ENCODE measurements around the gene TICAM1.
A peak's percentile ranks its signal among the peaks of the same experiment; 100 is the strongest.
"Not testable (repeated sequence)": the region's sequence is repeated elsewhere in the genome, so short reads cannot be mapped to it uniquely, and the experiment has no call there.

The TICAM1 gene

DNA sequence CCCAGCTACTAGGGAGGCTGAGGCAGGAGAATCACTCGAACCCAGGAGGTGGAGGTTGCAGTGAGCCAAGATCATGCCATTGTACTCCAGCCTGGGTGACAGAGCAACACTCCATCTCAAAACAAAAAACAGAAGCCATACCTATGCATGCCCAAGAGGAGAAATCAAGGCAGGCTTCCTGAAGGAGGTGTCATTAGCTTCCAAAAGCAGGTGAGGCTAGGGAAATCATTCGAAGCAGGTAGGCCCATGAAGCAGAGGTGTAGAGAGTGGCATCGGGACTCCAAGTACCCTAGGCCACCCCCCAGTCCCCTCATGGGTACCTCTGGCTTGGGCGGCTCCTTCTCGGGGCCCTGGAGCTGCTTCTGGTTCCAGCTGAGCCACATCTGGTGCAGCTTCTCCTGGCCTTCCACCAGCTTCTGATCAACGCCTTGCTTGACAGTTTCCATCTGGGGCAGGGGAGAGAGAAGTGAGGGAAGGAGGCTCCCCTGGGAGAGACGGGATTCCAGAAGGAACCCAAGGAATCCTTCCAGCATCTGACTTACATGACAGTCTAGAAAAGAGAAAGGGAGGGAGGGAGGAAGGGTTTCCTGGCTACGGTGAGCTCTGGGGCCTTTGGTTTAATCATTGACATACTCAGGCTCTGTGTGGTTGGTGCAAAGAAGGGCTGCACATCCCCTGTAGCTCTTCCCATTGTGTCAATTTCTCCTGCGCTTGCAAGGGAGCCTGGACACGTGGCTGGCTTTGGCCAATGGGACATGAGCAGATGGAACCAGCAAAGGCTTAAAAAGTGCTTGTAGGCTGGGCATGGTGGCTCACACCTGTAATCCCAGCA is 13.1 kb upstream of the TICAM1 start:
- no peak for DNase-seq

DNA sequence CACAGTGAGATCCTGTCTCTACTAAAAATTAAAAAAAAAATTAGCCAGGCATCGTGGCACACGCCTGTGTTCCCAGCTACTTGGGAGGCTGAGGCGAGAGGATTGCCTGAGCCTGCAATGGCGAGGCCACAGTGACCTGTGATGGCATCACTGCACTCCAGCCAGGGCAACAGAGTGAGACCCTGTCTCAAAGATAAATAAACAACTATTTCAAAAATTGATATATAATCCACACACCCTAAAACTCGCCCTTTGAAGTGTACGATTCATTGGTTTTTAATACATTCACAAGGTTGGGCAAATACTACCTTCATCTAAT is 12.1 kb upstream of the TICAM1 start:
- no peak for DNase-seq

DNA sequence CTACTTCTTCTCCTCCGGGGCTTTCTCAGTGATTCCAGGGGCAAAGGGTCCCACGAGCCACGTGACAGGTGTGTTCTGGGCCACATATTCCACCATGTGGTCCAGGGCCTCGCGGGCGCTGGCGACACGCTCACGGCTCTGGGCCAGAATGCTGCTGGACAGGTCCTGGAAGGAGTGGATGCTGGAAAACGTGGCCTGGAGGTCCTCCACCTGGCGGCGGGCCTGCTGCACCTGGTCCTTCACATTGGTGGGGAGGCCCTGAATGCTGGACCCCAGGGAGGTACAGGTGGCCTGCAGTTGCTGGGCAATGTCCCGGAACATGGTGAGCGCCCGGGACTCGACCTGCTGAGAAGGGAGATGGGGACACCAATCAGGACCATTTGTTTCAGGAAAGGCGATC is 7.7 kb upstream of the TICAM1 start:
- DNase-seq: no peak

DNA sequence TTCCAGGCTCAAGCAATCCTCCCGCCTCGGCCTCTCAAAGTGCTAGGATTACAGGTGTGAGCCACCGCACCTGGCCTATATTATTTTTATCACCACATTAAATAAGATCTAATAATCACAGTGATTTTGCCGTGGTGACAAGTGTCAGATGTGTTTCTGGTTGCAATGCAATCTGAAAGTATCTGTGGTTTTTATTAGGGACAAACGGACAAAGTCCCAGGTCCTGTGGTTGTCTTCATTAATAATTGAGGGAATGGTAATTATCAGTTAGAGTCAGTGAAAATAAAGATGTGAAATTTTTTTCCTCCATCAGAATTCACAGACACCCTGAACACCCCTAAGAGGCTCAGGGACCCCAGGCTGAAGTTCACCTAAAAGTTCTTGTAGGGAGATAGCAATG is 1.3 kb upstream of the TICAM1 start:
- no peak for DNase-seq

DNA sequence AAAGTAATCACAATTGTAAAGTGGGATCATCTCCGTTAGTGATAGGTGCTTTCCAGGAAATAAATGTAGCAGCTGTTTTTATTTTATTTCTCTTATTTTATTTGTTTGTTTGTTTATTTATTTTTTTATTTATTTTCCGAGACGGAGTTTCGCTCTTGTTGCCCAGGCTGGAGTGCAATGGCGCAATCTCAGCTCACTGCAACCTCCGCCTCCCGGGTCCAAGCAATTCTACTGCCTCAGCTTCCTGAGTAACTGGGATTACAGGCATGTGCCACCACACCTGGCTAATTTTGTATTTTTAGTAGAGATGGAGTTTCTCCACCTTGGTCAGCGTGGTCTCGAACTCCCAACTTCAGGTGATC is 448 bp upstream of the TICAM1 start:
- DNase-seq: not testable (repeated sequence)

DNA sequence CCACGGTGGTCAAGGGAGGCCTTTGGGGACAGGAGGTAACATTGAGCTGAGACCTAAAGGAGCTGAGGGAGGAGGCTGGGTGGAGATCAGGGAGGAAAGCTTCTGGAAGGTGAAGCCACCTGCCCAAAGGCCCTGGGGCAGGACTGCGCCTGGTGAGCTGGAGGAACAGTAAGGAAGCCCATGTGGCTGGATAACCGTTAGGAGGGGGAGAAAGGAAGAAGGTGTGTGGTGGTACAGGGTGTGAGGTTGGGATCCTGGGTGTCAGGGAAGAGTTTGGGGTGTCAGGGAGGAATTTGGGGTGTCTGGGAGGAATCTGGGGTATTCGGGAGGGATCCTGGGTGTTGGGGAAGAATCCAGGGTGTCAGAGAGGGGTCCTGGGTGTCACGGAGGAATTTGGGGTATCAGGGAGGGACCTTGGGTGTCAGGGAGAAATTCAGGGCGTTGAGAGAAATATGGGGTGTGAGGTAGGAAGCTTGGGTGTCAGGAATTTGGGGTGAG is 695 bp downstream of the TICAM1 start:
- no peak for DNase-seq

DNA sequence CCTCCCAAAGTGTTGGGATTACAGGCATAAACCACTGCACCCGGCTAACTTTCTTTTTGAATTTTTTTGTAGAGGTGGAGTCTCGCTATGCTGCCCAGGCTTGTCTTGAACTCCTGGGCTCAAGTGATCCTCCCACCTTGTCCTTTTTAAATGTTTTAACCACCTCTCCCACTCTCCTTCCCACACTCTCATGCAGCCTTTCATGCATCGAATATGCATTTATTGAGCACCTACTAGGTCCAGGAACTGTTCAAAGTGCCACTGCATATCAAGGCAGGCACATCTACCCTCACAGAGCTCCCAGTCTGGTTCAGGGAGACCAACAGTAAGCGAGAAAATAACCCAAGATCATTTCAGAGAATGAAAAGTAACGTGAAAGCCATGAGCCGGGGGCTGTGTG is 1.2 kb downstream of the TICAM1 start:
- no peak for DNase-seq

DNA sequence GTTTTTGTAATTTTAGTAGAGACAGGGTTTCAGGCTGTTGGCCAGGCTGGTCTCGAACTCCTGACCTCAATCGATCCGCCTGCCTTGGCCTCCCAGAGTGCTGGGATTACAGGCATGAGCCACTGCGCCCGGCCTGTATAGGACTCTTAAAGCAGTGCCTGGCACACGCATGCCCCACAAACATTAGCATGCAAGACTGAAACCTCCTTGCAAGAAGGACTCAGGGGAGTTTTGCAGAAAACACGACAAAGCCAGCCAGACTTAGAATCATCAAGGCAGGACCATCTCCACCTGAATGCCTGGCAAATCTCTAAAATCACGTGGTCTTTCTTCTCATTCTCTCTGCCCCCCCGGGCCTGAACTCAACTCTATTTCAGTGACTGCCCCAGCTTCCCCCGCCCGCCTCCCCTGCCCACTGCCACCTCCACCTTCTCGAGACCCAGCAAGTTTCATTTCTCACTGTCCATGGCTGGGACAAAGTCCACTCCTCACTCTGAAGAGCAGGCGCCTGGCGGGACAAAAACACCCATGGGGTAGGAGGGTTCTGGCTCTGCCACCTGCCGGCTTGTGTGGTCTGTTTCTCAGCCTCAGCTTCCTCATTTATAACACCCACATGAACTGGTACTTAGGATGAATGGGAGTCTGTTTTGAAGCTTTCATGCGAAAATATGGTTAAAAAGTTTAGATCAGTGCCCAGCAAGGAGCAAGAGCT is 2.4 kb downstream of the TICAM1 start:
- DNase-seq: peak in 1 of 2 experiments; percentile 23

DNA sequence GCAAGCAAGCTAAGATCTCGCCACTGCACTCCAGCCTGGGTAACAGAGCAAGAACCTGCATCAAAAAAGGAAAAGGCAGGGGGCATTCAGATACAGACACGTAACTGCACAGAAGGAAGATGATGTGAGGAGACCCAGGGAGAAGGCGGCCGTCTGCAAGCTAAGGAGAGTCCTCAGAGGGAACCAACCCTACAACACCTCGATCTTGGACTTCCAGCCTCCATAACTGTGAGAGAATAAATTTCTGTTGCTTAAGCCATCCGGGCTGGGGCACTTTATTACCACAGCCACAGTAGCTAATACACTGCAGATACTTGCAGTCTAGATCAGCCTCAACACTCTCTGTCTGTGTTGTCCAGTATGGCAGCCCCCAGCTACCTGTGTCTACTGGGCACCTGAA is 7.9 kb downstream of the TICAM1 start:
- no peak for DNase-seq

DNA sequence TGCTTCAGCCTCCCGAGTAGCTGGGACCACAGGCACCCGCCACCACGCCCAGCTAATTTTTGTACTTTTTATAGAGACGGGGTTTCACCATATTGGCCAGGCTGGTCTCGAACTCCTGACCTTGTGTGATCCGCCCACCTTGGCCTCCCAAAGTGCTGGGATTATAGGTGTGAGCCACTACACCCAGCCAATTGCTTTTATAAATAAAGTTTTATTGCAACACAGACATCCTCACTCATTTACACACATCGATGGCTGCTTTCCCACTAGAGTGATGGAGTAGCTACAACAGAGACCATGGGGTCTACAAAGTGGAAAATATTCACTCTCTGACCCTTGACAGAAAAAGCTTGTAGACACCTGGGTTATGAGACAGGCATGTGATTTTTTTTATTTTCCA is 9.2 kb downstream of the TICAM1 start:
- not testable (repeated sequence) for DNase-seq

DNA sequence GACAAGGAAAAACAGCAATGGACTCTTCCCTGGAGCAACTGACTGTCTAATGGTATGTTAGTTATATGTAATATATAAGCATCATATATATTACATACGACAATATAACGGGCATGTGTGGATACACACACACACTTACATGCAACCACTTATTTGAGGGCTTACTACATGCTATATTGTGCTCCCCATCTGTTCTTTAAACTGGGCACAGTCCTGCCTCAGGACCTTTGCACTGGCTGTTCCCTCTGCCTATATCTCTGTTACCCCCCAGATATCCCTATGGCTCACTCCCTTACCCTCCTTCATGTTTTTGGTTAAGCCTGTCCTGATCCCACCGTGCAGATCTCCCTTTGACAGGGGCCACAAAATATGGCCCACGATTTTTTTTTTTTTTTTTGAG is 10.2 kb downstream of the TICAM1 start:
- DNase-seq: no peak

DNA sequence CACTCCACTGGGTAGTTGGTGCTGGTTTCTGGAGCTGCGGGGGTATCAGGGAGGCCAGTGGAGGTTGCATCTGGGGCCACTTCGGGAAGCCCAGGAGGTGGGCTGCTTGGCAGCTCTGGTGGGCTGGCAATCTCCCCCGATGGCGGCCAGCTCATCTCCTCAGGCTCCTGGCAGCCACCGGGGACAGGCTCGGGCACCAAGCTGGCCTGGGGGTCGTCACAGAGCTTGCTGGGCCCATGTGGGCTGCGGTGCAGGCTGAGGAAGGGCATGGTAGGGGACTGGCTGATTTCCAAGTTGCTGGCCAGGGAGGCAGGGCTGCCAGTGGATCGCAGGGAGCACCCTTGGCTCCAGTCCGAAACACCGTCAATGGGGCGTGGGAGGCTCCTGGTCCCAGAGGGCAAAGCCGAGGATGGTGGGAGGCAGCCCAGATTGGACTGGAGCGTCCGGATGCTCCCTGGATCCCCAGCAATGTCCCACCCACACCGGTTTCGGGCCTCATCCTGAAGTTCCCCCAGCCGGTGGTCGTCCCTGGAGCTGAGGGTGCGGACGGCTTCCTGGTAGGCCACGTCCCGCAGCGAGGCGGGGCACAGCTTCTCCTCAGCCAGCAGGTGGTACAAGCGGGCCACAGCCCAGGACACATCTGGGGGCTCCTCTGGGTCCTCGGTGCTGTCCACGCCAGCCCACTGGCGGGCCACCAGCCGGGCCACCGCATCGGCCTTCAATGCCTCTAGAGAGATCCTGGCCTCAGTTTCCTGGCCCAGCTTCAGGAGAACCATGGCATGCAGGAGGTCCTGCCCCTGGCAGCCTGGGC is 13.8 kb downstream of the TICAM1 start:
- DNase-seq: no peak

DNA sequence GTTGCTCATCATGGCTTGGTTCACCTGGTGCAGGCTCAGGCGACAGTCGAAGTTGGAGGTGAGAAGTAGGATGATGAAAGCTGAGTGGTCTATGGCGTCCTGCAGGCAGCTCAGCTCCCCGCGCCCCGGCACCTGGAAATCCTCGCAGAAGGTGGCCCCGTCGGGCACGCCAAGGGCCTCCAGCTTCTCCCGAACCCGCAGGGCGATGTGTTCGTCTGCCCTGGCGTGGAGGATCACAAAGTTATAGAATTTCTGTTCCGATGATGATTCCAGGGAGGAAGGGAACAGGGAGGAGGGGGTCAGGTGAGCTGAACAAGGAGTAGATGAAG is 14.6 kb downstream of the TICAM1 start:
- no peak for DNase-seq

DNA sequence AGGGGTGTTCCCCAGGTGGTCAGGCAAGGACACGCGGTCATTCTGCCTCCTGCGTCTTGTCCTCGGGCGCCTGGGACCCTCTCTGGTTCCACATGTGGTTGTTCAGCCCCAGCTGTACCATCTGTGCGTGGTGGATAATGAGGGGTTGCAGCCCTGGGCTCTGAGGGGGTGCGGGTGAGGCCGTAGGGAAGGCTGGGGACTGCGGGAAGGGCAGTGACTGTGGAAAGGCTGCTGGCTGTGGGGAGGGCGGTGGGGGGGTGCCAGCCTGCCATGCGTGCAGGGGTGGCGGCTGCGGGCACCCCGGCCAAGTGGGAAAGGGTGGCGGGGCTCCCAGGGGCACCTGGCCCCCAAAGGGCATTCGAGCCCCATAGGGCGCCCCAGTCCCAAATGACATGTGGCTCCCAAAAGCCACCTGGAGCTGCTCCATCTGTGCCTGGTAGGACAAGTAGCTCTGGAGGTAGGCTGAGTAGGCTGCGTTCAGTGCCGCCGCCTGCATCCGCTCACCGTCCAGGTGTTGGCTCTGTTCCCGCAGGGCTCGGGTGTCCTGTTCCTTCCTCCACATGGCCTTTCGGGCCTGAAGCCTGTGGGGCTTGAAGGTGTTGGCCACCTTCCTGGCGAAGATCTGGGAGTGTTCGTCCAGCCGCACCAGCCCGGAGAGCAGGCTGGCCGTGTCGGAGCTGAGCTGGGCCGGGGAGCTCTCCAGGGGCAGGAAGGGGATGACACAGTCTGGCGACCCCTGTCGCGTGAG is 15.1 kb downstream of the TICAM1 start:
- no peak for DNase-seq

DNA sequence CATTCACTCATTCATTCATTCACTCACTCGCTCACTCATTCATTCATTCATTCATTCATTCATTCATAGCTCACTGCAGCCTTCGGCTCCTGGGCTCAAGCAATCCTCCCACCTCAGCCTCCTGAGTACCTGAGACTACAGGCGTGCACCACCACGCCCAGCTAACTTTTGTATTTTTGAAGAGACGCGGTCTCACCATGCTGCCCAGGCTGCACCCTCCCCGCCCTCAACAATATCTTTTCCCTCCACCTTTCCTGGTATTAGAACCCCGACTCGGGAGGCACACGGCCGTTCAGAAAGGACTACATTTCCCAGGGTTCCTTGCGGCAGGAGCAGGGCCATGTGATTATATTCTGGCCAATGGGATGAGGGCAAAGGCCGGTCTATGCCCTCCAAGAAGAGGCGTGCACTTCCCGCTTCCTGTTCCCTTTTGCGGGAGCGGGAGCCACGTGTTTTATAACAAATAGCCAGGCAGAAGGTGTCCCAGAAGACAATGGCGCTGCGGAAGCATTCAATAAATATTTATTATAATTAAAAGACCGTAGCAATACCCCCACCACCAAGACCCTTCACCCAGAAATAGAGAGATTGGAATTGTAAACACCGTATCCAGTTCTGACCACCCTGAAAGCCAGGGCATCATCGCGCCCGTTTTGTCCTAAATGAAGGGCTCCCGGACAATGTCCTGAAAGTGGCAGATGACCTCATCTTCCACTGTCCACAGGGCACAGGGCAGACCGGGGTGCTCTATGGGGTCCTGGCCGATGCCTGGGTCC is 15.9 kb downstream of the TICAM1 start:
- peak; percentile 95 to 97 for DNase-seq

DNA sequence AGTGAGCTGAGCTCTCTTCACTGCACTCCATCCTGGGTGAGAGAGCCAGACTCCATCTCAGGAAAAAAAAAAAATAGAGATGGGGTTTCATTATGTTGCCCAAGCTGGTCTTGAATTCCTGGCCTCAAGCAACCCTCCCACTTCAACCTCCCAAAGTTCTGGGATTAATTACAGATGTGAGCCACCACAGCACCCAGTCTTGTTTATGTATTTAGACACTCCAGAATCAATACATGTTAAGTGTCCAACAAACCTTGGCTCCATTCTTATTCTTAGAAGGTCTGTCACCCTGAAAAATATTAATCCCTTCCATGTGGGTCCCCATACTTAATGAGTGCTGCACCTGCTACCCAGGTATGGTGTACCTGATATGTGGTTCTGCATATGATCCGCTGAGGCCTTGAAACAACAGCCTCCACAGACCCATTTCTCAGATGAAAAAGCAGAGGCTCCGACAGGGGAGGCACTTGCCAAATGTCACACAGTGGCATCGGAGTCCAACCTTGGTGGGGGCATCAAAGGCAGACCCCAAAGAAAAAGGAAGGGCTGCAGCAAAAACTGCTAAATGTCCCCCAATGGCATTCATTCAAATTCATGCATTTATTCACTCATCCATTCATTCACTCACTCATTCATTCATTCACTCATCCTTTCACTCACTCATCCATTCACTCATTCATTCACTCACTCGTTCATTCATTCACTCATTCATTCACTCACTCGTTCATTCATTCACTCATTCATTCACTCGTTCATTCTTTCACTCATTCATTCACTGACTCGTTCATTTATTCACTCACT is 16.7 kb downstream of the TICAM1 start:
- no peak for DNase-seq

DNA sequence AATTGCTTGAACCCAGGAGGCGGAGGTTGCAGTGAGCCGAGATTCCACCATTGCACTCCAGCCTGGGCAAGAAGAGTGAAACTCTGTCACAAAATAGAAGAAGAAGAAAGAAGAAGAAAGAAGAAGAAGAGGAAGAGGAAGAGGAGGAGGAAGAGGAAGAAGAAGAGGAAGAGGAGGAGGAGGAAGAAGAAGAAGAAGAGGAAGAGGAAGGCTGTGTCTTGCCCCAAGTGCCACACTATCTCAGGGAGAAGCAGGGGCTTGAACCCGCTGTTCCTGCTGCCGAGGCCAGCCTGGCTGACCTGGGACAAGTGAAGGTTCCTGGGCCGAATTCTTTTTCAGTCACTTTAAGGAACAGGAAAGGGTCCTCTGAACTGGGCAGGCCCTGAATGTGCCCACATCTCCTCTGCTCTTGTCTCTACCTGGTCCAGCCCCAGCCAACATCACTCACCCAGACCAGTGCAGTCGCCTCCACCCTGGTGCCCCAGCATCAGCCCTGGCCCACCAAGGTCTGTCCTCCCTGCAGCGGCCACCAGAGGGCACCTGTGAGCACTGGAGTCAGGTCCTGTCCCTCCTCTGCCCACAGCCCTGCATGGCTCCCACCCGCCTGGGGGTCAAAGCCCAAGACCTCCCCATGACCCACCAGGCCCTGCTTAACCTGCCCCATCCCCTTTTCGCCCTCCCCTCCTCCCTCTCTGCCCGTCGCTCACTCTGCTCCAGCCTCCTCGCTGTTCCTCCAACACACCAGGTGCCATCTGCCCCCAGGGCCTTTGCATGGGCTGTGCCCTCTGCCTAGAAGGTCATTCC is 20.0 kb downstream of the TICAM1 start:
- DNase-seq: peak; percentile 52 to 73

DNA sequence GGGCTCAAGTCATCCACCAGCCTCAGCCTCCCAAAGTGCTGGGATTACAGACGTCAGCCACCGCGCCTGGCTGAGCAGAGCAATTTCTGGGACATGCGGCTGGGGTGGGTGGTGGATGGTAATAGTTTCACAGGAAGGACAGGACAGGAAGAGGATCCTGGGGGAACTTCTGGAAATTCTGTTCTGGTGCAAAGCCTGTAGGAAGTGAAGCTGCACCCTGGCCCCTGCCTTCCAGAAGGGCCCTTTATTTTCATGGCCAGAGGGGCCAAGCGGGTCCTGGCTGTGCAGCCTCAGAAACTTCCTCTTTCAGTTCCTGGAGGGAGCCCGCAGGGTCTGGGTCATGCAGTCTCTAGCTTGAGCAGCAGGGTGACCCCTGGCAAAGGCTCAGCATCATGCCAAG is 24.3 kb downstream of the TICAM1 start:
- DNase-seq: no peak

DNA sequence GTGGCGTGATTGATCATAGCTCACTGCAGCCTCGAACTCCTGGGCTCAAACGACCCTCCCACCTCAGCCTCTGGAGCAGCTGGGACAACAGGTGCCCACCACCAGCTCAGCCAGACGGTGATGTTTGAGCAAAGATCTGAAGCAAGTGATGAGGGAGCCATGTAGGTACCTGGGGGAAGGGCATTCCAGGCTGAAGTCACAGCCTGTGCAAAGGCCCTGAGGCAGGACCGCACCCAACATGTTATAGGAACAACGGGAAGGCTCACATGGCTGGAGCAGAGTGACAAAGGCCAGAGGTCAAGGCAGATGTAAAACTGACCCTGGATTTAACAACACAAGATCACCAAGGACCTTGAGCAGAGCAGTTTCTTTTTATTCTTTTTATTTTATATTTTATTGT is 25.1 kb downstream of the TICAM1 start:
- DNase-seq: no peak

DNA sequence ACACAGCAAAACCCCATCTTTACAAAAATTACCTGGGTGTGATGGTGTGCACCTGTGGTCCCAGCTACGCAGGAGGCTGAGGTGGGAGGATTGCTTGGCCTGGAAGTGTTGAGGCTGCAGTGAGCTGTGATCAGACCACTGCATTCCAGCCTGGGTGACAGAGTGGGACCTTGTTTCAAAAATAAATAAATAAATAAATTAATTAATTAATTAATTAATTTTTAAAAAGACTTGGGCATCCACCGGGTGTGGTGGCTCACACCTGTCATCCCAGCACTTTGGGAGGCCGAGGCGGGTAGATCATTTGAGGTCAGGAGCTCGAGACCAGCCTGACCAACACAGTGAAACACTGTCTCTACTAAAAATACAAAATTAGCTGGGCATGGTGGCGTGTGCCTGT is 26.4 kb downstream of the TICAM1 start:
- not testable (repeated sequence) for DNase-seq
